GM15510 (cell line): Measurements from ENCODE around the gene TIGD3.

ENCODE experiments used
- POLR2A ChIP-seq: IDR thresholded peaks from 3 replicates; pipeline ENCODE4 v1.6.1; 2011; ENCODE audit warnings: borderline replicate concordance; ENCODE audit not compliant: insufficient read length; ENCODE audit errors: extremely low read depth

TIGD3 gene

GRCh38 chr11:65401073-65401802 is 46.7 kb downstream of the TIGD3 start:
- no peak for TF ChIP-seq POLR2A

GRCh38 chr11:65401803-65402248 is 47.3 kb downstream of the TIGD3 start:
- no peak for TF ChIP-seq POLR2A

DNA sequence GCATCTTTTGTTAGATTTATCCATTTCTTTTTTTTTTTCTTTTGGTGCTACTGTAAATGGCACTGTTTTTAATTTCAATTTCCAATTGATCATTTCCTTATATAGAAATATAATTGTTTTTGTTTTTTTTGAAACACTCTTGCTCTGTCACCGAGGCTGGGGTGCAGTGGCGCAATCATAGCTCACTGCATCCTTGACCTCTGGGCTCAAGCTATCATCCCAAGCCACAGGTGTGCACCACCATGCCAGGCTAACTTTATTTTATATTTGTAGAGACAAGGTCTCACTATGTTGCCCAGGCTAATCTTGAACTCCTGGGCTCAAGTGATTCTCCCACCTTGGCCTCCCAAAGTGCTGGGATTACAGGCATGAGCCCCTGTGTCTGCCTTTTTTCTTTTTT is 48.2 kb downstream of the TIGD3 start:
- TF ChIP-seq POLR2A, result no peak

GRCh38 chr11:65403607-65404121 is 49.1 kb downstream of the TIGD3 start:
- TF ChIP-seq POLR2A, result no peak

GRCh38 chr11:65404210-65404609 is 49.7 kb downstream of the TIGD3 start:
- TF ChIP-seq POLR2A, result no peak

DNA sequence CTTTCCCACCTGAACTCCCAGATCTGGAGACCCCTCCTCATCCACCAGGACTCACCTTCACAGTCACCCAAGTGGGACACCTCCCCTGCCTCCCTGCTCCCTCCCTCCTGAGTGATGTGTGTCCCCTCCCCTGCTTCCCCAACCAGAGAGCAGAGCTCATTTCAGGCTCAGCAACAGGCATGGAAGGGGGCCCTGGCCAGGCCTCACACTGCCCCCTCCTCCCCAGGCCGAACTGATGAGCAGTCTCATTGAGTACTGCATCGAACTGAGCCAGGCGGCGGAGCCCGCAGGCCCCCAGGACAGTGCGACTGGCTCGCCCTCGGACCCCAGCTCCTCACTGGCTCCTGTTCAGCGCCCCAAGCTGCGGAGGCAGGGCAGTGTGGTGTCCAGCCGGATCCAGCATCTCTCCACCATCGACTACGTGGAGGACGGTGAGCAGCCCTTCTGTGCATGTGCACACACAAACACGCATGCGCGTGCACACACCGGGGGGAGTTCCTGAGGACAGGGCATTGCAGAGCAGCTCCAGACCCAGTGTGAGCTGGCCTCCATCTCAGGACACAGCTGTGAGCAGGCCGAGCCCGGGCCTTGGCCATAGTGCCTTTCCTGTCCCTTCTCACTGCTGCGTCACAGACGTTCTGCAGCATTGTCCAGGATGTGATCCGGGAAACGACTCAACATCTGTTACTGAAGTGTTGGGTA is 50.2 kb downstream of the TIGD3 start:
- TF ChIP-seq POLR2A, result no peak
